HG02938 (cell line): ENCODE data around the gene EIF2S3.
"Not testable (repeated sequence)": the region's sequence is repeated elsewhere in the genome, so short reads cannot be mapped to it uniquely, and the experiment has no call there.

Experiments used
- ATAC-seq: cut with Tn5 transposase; IDR thresholded peaks from one replicate; pipeline ENCODE4 v1.9.1; 2021; ENCODE audit warnings: mild to moderate bottlenecking, moderate library complexity; ENCODE audit not compliant: unreplicated experiment

Gene EIF2S3

DNA sequence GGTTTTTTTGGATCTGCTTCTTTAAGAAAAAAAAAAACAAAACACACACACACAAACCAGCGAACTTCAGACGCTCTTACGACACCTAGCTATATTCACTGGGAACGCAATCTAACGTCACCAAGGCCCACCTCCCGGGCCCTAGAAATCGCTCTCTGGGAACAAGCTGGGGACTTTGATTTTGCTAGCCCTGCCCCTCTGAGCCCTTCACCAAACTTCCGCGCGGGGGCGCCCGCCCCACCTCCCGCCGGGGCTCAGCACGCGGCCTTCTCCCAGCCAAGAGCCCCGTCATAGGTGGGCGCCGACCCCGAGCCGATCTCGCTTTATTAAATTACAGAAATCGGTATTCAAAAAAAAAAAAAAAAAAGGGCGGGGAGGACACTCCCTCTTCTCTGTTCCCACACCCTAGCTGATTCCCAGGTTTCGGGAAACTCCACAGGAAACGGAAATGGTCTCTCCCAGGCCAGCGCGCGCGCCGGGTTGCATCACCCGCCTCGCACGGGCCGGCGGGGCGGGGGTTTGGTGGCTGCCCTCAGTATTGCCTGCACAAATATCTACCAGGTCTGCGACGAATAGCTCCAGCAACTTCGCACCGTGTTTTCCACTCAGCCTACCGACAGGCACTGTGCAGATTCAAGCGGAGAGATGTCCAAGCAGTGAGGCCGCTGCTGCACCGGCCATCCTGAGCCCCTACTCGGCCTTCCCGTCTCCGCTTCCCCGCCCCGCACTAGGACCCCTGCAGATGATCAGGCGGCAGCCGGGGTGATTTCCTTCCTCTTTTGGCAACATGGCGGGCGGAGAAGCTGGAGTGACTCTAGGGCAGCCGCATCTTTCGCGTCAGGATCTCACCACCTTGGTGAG lies at the start of gene EIF2S3:
Gene EIF2S3 (plus strand): TSS at position 775 of the 861 bp plus-strand sequence. CDS start 13 bp downstream, at position 788.
- ATAC-seq = peak; percentile 91

DNA sequence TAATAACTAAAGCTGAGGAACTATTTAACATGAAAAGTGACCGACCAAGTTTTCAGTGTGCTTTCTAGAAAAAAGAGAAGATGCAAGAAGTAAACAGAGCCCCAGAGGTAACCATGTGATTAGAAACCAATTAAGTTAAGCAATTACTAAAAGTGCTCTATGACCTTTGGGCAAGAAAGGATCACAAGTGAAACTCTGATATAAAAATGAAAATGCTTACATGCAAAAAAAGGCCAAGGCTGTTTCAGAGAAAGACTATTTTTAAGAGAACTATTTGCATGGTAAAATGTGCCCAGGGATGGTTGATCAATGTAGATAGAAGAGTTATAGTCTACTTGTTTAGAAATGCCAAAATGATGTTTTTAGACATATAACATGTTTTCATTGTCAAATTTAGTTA lies 49.7 kb upstream of the EIF2S3 start:
- ATAC-seq = peak; percentile 51

DNA sequence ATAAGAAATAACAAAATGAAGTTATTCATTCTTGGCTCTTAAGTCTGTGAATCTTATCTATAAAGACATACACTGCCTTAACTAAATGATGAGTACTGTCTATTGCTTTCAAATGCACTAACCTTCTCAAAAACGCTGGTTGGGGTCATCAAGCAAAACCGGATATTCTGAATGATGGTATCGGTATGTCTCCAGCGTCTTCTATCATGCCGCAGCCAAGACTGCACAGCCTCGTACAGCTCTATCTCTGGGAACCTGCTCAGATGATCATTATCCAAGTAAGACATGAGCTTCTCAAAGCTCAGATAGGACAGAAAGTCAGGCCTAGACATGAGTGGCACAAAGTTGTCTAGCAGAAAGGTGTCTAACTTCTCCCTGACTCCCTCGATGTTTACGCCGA lies 48.9 kb upstream of the EIF2S3 start:
- ATAC-seq = no peak

DNA sequence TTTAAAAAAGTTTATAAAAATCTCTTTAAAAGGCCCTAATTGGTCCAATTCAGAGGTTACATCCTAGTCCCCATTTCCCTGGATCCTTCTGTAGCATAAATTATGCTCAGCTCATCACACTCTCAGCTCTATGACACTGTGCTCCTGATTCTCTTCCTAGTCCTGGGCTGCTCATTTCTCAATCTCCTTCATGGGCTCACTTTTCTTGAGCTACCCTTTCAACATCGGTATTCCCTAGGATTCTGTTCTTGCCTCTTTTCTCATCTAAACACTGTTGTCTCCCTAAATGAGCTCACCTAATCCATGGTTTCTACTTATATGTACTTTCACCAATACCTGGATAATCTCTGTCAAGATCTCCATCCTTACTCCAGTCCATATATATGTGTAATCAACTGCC lies 42.5 kb upstream of the EIF2S3 start:
- no peak for ATAC-seq

DNA sequence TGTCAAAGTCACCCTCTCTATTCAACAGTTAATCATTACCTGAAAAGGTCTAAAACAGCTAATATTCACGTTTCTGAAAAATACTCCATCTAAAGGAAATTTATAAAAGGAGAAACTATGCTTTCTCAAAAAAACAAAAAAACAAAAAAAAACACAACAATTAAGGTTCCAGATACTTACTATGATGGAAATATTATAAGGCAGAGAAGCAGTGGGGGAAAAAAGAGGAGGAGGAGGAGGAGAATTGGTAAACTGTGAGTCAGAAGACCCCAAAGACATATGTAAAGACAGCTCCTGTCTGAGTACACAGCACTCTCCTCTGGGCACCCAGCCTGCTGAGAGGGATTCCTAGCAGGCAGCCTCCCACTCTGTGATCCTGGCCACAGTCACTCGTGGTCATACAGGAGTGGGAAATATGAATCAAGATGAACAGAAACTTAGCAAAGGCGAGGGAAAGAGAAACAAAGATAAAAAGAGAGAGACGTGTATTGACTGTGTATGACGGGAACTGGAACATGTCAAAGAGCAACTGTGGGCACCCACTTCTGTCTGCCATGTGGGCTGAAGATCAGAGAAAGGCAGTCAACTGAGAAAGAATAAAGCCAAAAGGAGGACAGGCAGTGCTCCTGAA lies 40.3 kb upstream of the EIF2S3 start:
- ATAC-seq = peak; percentile 77

DNA sequence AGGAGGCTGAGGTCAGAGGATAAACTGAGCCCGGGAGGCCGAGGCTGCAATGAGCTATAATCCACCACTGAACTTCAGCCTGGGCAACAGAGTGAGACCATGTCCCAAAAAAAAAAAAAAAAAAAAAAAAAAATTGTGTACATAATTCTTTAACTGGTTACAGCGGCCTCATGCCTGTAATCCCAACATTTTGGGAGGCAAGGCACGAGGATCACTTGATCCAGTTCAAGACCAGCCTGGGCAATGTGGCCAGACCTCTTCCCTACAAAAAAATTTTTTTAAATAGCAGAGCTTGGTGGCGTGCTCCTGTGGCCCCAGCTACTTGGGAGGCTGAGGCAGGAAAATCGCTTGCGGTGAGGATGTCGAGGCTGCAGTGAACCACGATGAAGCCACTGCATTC lies 37.1 kb upstream of the EIF2S3 start:
- no peak for ATAC-seq

DNA sequence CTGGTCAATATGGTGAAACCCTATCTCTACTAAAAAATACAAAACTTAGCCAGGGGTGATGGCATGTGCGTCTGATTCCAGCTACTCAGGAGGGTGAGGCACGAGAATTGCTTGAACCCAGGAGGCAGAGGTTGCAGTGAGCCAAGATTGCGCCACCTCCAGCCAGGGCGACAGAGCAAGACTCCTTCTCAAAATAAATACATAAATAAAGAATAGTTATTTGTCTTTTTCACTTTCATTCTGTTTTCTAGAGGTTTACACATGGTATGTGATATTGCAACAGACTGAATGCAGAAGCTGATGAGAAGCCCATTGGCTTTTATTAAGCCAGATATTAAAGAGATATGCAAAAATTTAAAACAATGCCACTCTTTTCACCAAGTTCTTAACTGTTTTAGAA lies 35.9 kb upstream of the EIF2S3 start:
- no peak for ATAC-seq

DNA sequence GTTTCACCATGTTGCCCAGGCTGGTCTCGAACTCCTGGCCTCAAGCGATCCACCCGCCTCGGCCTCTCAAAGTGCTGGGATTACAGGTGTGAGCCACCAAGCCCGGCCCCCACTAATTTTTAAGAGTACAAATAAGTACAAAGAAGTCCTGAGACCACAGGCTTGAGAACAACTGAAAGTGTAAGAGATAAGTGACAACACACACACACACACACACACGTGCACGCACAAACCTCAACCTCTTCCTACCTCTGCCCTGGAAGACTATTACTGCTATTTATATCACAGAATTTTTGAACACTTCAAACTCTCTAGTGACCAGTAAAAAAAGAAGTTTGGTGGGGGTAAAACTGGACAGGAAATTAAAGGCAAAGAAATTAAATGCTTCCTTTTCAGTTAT lies 35.3 kb upstream of the EIF2S3 start:
- no peak for ATAC-seq

DNA sequence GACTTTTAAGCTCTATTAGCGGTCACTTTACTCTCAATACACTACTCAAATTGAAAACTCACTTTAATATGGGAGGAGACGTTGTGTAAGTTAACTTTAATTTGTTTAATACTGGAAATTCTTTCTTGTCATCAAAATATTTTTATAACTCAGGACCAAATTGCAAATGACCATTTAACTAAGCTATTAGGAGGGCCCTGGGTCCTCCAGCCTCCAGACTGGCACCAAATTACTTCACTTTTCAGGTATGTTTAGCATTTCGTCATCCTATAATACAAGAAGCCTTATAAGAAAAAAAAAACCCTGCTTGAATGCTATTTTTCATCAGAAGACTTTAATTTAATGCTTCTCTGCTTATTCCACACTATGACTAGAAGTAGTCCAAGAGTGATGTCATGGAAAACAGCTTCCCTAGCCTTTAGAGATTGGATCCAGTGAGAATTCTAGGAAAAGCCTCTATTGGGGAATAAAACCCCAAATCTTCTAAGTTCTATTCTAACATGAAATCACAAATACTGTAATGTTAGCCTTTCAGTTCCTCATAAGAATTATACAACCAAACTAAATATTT lies 34.4 kb upstream of the EIF2S3 start:
- ATAC-seq = no peak

DNA sequence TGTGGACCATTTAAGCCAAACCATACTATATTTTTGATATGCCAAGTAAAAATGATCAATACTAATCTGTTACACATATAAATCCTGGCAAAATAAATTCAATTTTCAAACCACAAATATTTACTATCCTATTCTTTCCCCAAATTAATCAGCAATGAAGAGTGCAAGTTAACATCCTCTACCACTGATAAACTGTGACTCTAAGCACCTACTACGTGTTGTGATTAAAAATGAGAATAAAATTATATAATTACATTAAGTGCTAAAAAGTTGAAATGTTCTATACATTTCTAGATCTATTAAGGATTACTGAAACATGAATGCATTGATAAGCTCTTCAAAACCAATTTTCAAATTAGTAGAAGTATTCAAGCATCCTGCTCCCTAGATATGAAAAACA lies 31.2 kb upstream of the EIF2S3 start:
- no peak for ATAC-seq

DNA sequence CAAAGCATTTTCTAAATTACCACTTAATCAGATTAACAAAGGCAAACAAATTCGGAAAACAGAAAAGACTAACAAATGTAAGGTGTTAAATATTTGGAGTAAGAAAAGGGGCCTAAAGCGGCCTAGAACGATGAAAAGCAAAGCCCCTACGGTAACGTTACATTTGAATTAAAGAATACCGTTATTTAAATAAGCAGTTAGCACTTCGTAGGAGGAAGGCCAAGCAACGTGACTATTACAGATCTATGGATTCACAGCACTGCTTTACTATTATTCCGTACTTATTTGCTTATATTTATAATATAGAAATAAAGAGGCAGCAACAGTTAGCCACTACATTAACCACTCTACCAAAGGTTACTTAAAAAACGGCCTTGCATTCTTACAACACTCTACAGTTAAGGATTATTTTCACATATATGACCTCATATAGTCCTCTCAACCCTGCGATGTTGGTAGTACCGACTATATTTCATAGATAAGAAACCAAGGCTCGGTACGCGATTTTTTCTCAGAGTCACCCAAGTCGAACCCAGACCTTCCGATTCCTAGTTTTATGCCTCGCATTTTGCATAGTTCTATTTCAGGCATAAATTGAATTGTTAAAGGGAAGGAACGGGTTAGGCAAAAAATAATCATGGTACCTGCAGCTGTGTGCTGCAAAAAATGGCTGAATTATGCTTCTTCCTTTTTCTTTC lies 30.6 kb upstream of the EIF2S3 start:
- peak; percentile 5 for ATAC-seq

DNA sequence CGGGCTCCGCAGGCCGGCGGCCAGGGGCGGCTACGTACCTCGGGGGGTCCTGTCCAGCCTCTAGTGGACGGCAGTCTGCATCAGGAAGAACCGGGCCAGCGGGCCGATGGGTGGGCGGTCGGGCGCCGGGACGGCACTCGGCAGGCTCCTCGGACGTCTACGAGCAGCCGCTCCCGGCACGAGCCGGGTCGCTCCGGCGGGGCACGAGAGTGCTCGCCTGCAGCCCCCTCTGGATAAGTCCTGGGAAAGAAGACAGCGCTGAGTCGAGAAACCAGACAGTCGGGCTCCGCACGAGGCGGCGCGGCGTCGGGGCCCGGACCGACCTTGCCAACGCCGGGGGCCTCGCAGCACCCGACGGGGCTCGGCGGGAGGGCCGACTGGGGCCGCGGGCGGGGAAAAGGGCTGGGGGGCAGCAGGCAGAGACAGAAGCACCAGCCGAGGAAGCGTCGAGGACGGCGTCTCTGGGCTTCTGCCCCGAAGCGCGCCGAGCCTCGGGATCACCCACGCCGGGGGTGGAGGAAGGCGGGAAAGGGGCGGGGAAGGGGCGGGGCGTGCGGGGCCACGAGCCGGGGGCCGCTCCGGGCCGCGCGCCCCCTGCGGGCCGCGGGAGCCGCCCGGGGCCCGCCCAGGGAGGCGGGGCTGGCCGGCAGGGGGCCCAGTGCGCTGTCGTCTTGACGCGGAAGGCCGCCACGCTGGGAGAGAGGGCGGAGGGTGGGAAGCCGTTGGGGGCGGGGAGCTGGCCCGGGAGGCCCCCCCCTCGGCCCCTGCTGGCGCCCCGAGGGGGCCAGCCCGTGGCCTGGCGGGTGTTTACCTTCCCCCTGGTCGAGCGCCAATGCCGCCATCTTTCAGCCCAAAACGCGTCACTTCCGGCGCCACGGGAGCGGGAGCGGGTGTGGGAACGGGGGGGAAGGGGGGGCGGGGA lies 29.7 kb upstream of the EIF2S3 start:
- ATAC-seq = peak; percentile 82

DNA sequence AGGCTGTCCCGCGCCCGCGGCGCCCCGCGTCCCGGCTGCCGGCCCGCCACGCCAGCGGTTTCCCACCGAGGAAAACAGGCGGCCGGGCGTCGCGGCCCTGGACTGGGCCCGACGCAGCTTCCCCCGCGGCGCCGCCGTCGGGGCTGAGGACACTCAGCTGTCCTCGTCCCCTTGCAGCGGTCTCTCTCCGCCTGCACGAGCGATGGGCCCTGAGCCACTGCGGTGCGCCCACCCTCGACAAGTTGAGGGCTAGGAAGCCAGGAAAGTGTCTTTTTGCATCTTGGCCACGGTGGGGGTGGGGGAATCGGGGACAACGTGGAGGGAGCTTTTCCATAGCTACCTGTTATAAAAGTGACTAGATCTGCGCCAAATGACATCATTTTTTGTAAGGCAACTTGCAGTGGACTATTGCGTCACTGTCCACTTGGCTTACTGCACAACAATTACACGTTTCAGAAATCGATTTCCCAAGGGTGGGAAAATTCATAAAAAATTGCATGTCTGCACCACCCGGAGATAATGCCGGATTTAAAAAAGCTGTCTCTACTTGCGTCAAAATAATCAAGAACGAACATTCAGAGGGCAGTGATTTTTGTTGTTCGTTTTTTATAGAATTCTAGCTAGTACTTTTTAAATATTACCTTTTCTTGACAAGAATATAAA lies 28.9 kb upstream of the EIF2S3 start:
- peak; percentile 14 for ATAC-seq

DNA sequence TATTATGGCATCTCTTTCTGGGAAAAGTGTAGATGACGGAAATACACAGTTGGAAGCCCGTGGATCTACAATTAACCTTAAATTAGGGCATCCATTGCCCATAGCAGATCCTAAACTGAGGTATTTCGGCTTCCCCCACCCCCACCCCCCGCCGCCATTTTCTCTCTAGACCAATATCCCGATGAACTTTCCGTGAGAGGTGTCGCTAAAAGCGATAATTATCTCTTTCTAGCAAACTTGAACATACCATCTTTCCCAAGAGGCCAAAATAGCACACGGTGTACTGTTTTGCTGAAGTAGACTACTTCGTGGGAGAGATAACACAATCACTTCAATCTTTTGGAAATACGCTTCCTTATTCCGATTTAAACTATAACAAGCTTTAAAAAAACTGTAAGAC lies 28.3 kb upstream of the EIF2S3 start:
- no peak for ATAC-seq

DNA sequence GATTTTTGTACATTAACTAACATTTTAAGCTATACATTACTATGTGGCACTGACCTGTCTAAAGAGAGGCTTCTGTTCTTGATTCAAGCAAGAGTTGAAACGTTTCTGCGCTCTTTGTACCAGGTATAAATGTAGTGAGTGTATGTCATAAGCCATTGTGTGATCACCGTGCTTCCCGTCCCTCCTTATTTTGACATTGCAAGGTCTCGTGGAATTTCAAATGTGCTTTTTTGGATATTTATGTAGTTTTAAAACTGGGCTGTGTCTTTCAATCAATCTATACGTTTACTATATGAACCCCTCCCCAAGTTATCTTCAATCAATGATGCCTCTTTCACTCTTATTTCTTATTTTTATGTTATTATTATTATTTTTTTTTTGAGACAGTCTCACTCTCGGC lies 27.7 kb upstream of the EIF2S3 start, which contains the start of gene KLHL15:
Gene KLHL15 (minus strand): TSS at position 101 of the 400 bp plus-strand sequence. CDS start 20,493 bp downstream, outside the sequence.
- no peak for ATAC-seq

DNA sequence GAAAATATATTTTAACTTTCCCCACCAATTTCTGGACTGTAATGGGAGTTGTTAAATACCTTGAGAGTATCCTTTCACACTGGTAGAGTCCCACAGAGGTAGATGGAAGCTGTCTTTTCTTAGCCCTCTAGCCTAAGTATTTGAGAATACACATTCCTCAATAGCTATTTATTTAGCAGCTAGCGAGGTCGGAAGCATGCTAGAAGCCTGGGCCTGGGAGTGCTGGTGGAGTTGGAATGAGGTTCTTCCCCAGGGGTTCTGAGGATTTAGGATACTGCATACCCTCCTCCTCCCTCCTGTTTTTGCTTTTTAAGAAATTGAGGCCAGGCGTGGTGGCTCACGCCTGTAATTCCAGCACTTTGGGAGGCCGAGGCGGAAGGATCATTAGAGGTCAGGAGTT lies 26.8 kb upstream of the EIF2S3 start:
- ATAC-seq = no peak

DNA sequence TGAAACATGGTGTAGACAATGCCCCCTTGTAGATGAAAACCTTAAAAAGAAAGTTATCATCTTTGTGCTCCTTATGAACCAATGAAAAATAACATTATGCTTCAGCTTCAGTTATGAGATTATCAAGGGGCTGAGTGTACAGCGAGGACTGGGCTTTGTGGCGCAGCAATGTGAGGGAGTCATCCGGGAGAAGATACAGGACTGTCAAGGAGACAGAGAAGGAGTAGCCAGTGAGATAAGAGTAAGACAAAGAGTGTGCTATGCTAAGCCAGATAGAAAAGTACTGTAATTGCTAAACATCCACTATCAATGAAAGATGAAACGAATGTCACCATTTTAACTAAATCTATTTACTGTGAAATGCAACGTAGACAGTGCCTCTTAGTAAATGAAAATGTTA lies 24.2 kb upstream of the EIF2S3 start:
- no peak for ATAC-seq

DNA sequence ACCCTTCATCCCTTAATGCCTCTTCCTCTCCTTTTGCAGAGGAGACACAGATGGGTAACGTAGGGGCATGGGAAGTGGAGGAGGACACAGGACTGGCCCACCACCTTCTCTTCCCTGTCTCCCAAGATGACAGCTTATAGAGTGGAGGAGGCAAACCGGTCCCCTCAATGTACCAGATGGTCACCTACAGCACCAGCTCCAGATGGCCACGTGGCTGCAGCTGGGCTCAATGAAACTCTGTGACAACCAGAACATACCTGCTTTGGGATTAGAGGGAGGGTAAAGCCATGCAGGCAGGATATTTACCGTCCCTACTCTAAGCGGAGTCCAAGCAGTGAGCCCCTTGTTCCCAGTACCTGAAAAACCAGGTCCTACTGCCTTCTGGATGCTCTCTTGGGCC lies 20.3 kb upstream of the EIF2S3 start:
- ATAC-seq = no peak

DNA sequence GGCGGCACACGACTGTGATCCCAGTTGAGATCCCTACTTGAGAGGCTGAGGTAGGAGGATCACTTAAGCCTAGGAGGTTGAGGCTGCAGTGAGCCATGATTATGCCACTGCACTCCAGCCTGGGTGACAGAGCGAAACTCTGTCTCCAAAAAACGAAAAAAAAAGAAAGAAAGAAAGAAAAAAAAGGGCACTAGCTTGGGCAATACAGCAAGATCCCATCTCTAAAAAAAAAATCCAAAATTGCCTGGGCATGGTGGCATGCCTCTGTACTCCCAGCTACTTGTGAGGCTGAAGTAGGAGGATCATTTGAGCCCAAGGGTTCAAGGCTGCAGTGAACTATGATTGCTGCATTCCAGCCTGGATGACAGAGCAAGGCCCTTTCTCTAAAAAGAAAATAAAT lies 17.0 kb upstream of the EIF2S3 start:
- no peak for ATAC-seq

DNA sequence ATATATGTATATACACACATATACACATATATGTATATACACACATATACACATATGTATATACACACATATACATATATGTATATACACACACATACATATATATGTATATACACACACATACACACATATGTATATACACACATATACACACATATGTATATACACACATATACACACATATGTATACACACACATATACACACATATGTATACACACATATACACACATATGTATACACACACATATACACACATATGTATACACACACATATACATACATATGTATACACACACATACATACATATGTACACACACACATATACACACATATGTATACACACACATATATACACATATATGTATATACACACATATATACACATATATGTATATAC lies 8.7 kb upstream of the EIF2S3 start:
- not testable (repeated sequence) for ATAC-seq
